Caco-2 (cell line): ENCODE results near the gene CCDC110. TPM values are rescaled to one million over a fixed set of nuclear protein-coding genes. Genes with fewer than 3 reads are reported as not detected.

Source experiments
- BruUV-seq: library from RNA; stranded (reverse); fragments of 400-500 nt; replicated peaks from 2 replicates; lab custom pipeline; 2021; lab: Mats Ljungman, UMichigan
- CTCF ChIA-PET: fragments of 300-600 bp; sonication (Branson Sonifier 250); formaldehyde crosslinking; loops from one replicate; lab custom pipeline; 2022; ENCODE audit warnings: antibody characterized with exemption; lab: Charles Lee
- POLR2A ChIA-PET: fragments of 300-600 bp; sonication (Branson Sonifier 250); formaldehyde crosslinking; loops from one replicate; lab custom pipeline; 2022; ENCODE audit warnings: antibody characterized with exemption; lab: Charles Lee
- DNase-seq, 2 experiments: peaks; one replicate each; pipeline versions ENCODE4 v3.0.0 to v3.0.0-alpha.2; 2020 to 2022
- H3K27me3 ChIP-seq: replicated peaks from 2 replicates; pipeline ENCODE4 v1.6.0; 2011; ENCODE audit warnings: low read length; ENCODE audit not compliant: control insufficient read depth, insufficient read depth
- H3K36me3 ChIP-seq: 2 replicates; pipeline ENCODE4 v1.5.1; 2011; ENCODE audit warnings: low read length; ENCODE audit not compliant: control insufficient read depth, insufficient read depth
- H3K4me1 ChIP-seq: fragments of 250-450 bp; sonication (Bioruptor Pico); 2 replicates; pipeline ENCODE4 v1.5.1; 2020; ENCODE audit warnings: mild to moderate bottlenecking
- H3K4me3 ChIP-seq: 2 replicates; pipeline ENCODE4 v1.5.1; 2011; ENCODE audit warnings: low read depth, mild to moderate bottlenecking, control low read depth, low read length
- H3K9me3 ChIP-seq: fragments of 250-450 bp; sonication (Bioruptor Pico); 2 replicates; pipeline ENCODE4 v1.5.1; 2020; ENCODE audit warnings: mild to moderate bottlenecking, moderate library complexity
- H3K27ac Mint-ChIP-seq: one replicate; pipeline ENCODE4 v1.8.0; 2022; ENCODE audit warnings: mixed read lengths; ENCODE audit not compliant: unreplicated experiment
- H3K27me3 Mint-ChIP-seq: one replicate; pipeline ENCODE4 v1.8.0; 2022; ENCODE audit warnings: mixed read lengths; ENCODE audit not compliant: insufficient read depth, unreplicated experiment
- H3K36me3 Mint-ChIP-seq: one replicate; pipeline ENCODE4 v1.8.0; 2022; ENCODE audit warnings: mild to moderate bottlenecking, mixed read lengths; ENCODE audit not compliant: insufficient read depth, unreplicated experiment
- H3K4me1 Mint-ChIP-seq: one replicate; pipeline ENCODE4 v1.8.0; 2022; ENCODE audit warnings: low read depth, mixed read lengths; ENCODE audit not compliant: unreplicated experiment
- H3K4me3 Mint-ChIP-seq: one replicate; pipeline ENCODE4 v1.8.0; 2022; ENCODE audit warnings: mild to moderate bottlenecking, moderate library complexity, mixed read lengths; ENCODE audit not compliant: unreplicated experiment
- H3K9me3 Mint-ChIP-seq: one replicate; pipeline ENCODE4 v1.8.0; 2022; ENCODE audit warnings: mixed read lengths; ENCODE audit not compliant: unreplicated experiment
- intact Hi-C: fragments of 100-400 bp; cut with micrococcal nuclease; formaldehyde crosslinking; loops from one replicate; pipeline ENCODE4 v1.10.0; 2022; ENCODE audit not compliant: unreplicated experiment
- total RNA-seq: library from RNA; stranded (reverse); gene quantifications from 2 replicates; pipeline ENCODE4 v1.2.3, GENCODE V29; 2022
- TF ChIP-seq, protein P1 (sequence below), 2 experiments: fragments of 200-600 bp in 1 of 2; IDR thresholded peaks; 1 replicate in 1 of 2; 2 replicates in 1 of 2; pipeline versions ENCODE4 v1.5.1 to v1.8.0; 2011 to 2022; ENCODE audit warnings: antibody characterized with exemption in 1 of 2, control low read depth in 1 of 2, inconsistent platforms in 1 of 2, low read depth in 1 of 2, low read length in 1 of 2, mild to moderate bottlenecking in 1 of 2, moderate library complexity in 1 of 2; ENCODE audit not compliant: insufficient read depth in 1 of 2, severe bottlenecking in 1 of 2, unreplicated experiment in 1 of 2

CCDC110 gene
- total RNA-seq, 1 experiment from 2014 or later, result not detected

DNA sequence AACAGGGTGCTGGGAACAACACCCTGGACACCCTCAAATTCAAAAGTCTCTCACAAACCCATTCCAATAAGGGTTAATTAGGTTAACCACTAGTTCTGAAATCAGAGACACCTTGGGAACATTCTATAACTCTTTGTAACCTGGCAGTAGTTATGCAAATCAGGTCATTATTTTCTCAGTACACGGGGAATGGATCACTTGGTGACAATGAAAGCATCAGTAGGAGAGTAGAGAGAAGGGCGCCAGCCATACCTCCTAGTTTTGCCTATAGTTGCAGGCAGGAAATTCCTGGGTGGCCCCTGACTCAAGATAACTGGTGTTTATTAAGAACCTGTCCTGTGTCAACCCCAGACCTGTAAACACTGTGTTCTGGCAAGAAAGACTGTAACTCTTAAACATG, 2.5 kb downstream of the CCDC110 start:
- H3K4me3 Mint-ChIP-seq, result no peak overlapping the region
- intact Hi-C loops, result no loop called here
- no peaks in the 10 kb centered on the region for H3K36me3 Mint-ChIP-seq

DNA sequence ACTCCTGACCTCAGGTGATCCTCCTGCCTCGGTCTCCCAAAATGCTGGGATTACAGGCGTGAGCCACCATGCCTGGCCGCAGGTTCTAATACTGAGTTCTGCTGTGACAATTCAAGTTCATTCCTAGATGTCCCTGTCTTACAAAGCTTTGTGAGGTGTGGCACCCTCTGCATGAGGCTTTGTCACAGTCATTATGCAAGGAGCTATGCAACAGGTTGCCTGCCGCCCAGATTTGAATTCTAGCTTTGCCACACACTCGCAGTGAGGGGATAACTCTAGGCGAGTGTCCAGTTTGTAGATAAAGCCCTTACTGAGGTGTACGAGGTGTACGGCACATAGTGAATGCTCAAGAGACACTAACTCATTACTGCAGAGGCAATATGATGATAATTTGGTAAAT, 3.5 kb downstream of the CCDC110 start:
- H3K27me3 Mint-ChIP-seq, result peaks cover 42% of the 10 kb centered on the region
- Histone ChIP-seq H3K36me3 (no peaks in the 10 kb centered on the region), H3K27me3 (no peaks in the 10 kb centered on the region; the same call in 1 of the 2 replicates), H3K4me1 (0 out of 2 replicates have a peak, but pooled peaks cover 3% of the 10 kb centered on the region), H3K9me3 (no peaks in the 10 kb centered on the region), H3K4me3 (no peak overlapping the region)
- intact Hi-C loops, result no loop called here
- TF ChIP-seq, protein P1, sequence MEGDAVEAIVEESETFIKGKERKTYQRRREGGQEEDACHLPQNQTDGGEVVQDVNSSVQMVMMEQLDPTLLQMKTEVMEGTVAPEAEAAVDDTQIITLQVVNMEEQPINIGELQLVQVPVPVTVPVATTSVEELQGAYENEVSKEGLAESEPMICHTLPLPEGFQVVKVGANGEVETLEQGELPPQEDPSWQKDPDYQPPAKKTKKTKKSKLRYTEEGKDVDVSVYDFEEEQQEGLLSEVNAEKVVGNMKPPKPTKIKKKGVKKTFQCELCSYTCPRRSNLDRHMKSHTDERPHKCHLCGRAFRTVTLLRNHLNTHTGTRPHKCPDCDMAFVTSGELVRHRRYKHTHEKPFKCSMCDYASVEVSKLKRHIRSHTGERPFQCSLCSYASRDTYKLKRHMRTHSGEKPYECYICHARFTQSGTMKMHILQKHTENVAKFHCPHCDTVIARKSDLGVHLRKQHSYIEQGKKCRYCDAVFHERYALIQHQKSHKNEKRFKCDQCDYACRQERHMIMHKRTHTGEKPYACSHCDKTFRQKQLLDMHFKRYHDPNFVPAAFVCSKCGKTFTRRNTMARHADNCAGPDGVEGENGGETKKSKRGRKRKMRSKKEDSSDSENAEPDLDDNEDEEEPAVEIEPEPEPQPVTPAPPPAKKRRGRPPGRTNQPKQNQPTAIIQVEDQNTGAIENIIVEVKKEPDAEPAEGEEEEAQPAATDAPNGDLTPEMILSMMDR (IDR thresholded peaks at IDR 0.05; ENCODE audit: insufficient read depth in 1 of 2, low read depth in 1 of 2, low read length in 1 of 2, severe bottlenecking in 1 of 2, unreplicated experiment in 1 of 2), result no peak
- CTCF ChIA-PET, result no interaction called here
- no peak for DNase-seq
- H3K4me1 Mint-ChIP-seq, result no peaks in the 10 kb centered on the region
- no peak overlapping the region for H3K27ac Mint-ChIP-seq
- BruUV-seq, result no TSS peak
- H3K4me3 Mint-ChIP-seq, result no peak overlapping the region
- POLR2A ChIA-PET, result no interaction called here
- H3K36me3 Mint-ChIP-seq, result no peaks in the 10 kb centered on the region
- H3K9me3 Mint-ChIP-seq, result no peaks in the 10 kb centered on the region

More for the DNA sequence above, 2.5 kb downstream of the CCDC110 start:
- Histone ChIP-seq H3K9me3 (no peaks in the 10 kb centered on the region), H3K27me3 (no peaks in the 10 kb centered on the region; the same call in 1 of the 2 replicates), H3K36me3 (no peaks in the 10 kb centered on the region), H3K4me1 (0 out of 2 replicates have a peak, but pooled peaks cover 3% of the 10 kb centered on the region), H3K4me3 (no peak overlapping the region)
- no peaks in the 10 kb centered on the region for H3K9me3 Mint-ChIP-seq
- H3K27ac Mint-ChIP-seq, result no peak overlapping the region
- H3K4me1 Mint-ChIP-seq, result no peaks in the 10 kb centered on the region
- ChIA-PET CTCF (no interaction called here), POLR2A (no interaction called here)
- TF ChIP-seq, protein P1 (IDR thresholded peaks at IDR 0.05; ENCODE audit: insufficient read depth in 1 of 2, low read depth in 1 of 2, low read length in 1 of 2, severe bottlenecking in 1 of 2, unreplicated experiment in 1 of 2), result no peak
- DNase-seq, result no peak
- no TSS peak for BruUV-seq
- H3K27me3 Mint-ChIP-seq, result peaks cover 40% of the 10 kb centered on the region

DNA sequence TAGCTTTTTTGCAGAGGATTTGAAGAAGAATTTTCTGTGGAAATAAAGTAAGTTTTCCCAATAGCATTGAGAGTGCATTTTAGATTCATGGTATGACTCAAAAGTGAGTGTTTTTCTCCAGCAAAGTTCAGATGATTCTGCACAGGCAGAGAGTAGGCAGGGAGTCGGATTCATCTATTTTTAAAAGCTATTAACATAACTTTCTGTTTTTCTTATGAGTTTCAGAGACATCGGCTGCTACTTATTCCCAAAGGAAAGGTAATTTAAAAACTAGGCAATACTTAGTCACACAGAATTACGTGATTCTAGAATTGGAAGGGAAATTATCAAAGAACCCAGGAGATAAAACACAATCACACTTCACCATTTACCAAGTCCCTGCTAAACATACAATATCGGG, 4.4 kb downstream of the CCDC110 start:
- CTCF ChIA-PET, result no interaction called here
- POLR2A ChIA-PET, result no interaction called here
- no peak overlapping the region for H3K27ac Mint-ChIP-seq
- no peaks in the 10 kb centered on the region for H3K36me3 Mint-ChIP-seq
- H3K4me1 Mint-ChIP-seq, result no peaks in the 10 kb centered on the region
- Histone ChIP-seq H3K4me3 (no peak overlapping the region), H3K9me3 (no peaks in the 10 kb centered on the region), H3K4me1 (0 out of 2 replicates have a peak, but pooled peaks cover 3% of the 10 kb centered on the region), H3K36me3 (no peaks in the 10 kb centered on the region), H3K27me3 (no peaks in the 10 kb centered on the region; the same call in 1 of the 2 replicates)
- TF ChIP-seq, protein P1 (IDR thresholded peaks at IDR 0.05; ENCODE audit: insufficient read depth in 1 of 2, low read depth in 1 of 2, low read length in 1 of 2, severe bottlenecking in 1 of 2, unreplicated experiment in 1 of 2), result no peak
- intact Hi-C loops, result no loop called here
- no peak overlapping the region for H3K4me3 Mint-ChIP-seq
- H3K9me3 Mint-ChIP-seq, result no peaks in the 10 kb centered on the region
- peaks cover 43% of the 10 kb centered on the region for H3K27me3 Mint-ChIP-seq
- no TSS peak for BruUV-seq
- no peak for DNase-seq
